ENCODE results near the gene CATSPER1. TPM values are rescaled to one million over a fixed set of nuclear protein-coding genes. Genes with fewer than 3 reads are reported as not detected.
A peak's percentile ranks its signal among the peaks of the same experiment; 100 is the strongest.

Gene CATSPER1
- polyA plus RNA-seq, 1 experiment, result 0.25 TPM

DNA sequence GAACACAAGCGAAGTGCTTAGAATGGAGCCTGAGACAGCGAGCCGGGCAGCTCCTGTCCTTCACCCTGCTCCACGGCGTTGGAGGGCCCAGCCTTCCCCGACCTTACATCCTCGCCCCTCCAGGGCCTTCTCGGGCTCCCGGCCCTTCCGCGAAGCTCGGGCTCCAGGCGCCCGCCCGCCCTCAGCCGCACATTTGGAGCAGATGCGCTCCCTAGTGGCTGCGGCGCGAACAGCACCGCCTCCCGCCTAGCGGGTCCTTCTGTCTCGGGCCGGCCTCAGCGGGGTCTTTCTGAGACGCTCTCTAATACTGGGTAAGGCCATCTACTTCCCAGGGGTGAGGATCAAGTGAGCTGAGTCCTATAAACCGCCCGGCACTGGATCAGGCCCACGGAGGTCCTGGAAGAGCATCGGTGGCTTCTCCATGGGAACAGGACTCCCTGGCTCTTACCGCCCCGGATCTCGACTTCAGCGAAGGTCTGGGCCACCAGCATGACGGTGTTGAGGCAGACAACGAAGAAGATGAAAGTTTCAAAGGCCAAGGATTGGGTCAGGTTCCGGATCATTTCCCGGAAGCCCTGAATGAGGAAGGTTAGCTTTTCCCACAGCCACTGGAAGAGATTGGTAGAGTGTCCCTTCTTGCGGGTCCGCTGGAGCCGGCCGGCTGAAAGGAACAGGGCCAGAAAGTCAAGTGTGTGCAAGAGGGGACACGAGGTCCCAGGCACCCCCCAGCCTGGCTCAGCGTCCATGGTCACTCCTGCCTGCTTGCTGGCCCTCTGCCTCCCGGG lies 3.7 kb downstream of the CATSPER1 start:
- ChIA-PET CTCF (interaction anchor here (0.5 to 3.8 kb wide), 31 partner anchors 9 to 332 kb away, joined by 3 to 48 read pairs (median 5); partner anchors contain the start of genes BANF1, CST6, FIBP and GAL3ST3), POLR2A (interaction anchor here (0.6 to 1.0 kb wide), 3 partner anchors 20 to 313 kb away, joined by 3 to 5 read pairs (median 4); partner anchors contain the start of genes BANF1 and EIF1AD)
- TF ChIP-seq, protein P1, sequence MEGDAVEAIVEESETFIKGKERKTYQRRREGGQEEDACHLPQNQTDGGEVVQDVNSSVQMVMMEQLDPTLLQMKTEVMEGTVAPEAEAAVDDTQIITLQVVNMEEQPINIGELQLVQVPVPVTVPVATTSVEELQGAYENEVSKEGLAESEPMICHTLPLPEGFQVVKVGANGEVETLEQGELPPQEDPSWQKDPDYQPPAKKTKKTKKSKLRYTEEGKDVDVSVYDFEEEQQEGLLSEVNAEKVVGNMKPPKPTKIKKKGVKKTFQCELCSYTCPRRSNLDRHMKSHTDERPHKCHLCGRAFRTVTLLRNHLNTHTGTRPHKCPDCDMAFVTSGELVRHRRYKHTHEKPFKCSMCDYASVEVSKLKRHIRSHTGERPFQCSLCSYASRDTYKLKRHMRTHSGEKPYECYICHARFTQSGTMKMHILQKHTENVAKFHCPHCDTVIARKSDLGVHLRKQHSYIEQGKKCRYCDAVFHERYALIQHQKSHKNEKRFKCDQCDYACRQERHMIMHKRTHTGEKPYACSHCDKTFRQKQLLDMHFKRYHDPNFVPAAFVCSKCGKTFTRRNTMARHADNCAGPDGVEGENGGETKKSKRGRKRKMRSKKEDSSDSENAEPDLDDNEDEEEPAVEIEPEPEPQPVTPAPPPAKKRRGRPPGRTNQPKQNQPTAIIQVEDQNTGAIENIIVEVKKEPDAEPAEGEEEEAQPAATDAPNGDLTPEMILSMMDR (IDR thresholded peaks at IDR 0.05; ENCODE audit: low read depth, low read length), result peak; percentile 92
- Histone ChIP-seq H3K27ac (ENCODE audit: low read depth, low read length) (no peak overlapping the region), H3K4me3 (ENCODE audit: low read depth, low read length) (no peak overlapping the region), H3K27me3 (ENCODE audit: control insufficient read depth, insufficient read depth, low read length) (no peaks in the 10 kb centered on the region), H3K9me3 (ENCODE audit: control insufficient read depth, insufficient read depth, low read length) (no peaks in the 10 kb centered on the region)
- DNase-seq (ENCODE audit: low read depth, low spot score), result no peak

DNA sequence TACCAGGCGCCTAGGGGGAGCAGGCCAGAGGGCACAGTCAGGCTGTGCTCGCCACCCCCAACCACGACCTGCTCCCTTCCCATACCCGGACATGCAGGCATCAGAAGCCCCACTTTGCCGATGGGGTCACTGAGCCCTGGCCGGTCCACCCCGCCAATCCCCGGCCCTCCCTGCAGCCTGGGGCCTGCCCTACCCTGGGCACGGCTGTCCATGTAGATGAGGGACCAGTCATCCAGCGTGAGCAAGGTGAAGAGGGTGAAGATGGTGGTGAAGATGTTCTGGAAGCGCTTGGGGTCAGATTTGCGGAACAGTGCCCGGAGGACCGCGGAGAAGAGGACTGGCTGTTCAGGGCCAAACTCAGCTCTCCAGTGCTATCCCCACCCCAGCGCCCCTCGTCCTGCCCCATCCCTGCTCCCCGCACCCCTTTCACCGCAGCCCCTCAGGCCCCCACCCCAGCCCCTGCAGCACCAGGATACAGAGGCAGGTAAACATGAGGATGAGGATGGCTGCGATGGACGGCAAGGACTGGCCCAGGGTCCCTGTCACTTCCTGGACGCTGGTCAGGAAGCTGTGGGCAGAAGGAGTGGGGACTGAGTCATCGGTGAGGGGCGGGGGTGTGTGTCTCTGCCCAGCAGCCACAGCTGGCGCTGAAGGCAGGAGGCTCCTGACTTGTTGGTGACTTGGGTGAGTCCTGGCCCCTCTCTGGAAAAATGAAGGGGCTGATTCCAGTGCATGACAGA lies 5.5 kb downstream of the CATSPER1 start:
- no peaks in the 10 kb centered on the region for H3K9me3 ChIP-seq (ENCODE audit: control insufficient read depth, insufficient read depth, low read length)
- no peak overlapping the region for H3K27ac ChIP-seq (ENCODE audit: low read depth, low read length)
- ChIA-PET POLR2A (no interaction called here), CTCF (interaction anchor here (3.8 kb wide), 1 partner anchor 24 kb away, joined by 48 read pairs; no protein-coding TSS in a partner anchor)
- H3K4me3 ChIP-seq (ENCODE audit: low read depth, low read length), result no peak overlapping the region
- no peaks in the 10 kb centered on the region for H3K27me3 ChIP-seq (ENCODE audit: control insufficient read depth, insufficient read depth, low read length)
- TF ChIP-seq, protein P1 (IDR thresholded peaks at IDR 0.05; ENCODE audit: low read depth, low read length), result no peak
- no peak for DNase-seq (ENCODE audit: low read depth, low spot score)

DNA sequence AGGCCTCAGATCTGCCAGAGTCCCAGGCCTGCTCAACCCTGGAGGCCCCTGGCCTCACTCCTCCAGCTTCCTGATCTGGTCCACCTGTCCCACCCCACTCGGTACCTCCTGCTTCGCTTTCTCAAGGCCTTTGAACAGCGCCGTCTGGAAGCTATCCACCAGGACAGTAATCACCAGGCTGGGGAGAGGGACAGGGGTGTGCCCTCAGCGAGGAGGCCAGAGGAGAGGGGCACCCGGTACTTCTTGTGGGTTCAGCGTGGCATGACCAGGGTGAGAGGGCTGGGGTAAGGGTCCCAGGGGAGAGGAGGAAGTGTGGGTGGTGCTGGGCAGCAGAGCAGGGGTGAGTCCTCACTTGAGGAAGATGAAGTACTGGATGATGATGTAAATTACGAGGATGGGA lies 6.1 kb downstream of the CATSPER1 start:
- no peak overlapping the region for H3K4me3 ChIP-seq (ENCODE audit: low read depth, low read length)
- no peak overlapping the region for H3K27ac ChIP-seq (ENCODE audit: low read depth, low read length)
- ChIA-PET POLR2A (no interaction called here), CTCF (interaction anchor here (0.8 to 3.8 kb wide), 2 partner anchors 24 to 25 kb away, joined by 3 to 48 read pairs; no protein-coding TSS in a partner anchor)
- no peaks in the 10 kb centered on the region for H3K27me3 ChIP-seq (ENCODE audit: control insufficient read depth, insufficient read depth, low read length)
- DNase-seq (ENCODE audit: low read depth, low spot score), result no peak
- TF ChIP-seq, protein P1 (IDR thresholded peaks at IDR 0.05; ENCODE audit: low read depth, low read length), result no peak
- no peaks in the 10 kb centered on the region for H3K9me3 ChIP-seq (ENCODE audit: control insufficient read depth, insufficient read depth, low read length)

DNA sequence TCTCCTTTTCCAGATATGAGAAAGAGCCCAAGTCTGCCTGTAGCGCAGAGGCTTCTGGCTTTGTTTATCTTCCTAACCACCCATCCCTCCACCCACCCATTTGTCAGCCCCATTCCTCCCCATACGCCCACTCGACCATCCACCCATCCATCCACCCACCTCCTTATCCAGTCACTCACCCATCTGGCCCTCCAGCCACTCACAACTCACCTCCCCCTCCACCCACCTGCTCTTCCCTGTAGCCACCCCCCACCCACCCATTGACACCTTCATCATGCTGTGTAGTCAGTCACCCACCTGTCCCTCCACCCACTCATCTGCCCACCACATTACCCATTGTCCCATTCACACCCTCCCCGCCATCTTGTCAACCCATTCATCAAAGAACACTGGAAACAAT lies 9.0 kb downstream of the CATSPER1 start:
- no peak overlapping the region for H3K4me3 ChIP-seq (ENCODE audit: low read depth, low read length)
- POLR2A ChIA-PET, result interaction anchor here (1.2 kb wide), 1 partner anchor 156 kb away, joined by 3 read pairs; no protein-coding TSS in a partner anchor
- TF ChIP-seq, protein P1 (IDR thresholded peaks at IDR 0.05; ENCODE audit: low read depth, low read length), result no peak
- no peak for DNase-seq (ENCODE audit: low read depth, low spot score)
- H3K27me3 ChIP-seq (ENCODE audit: control insufficient read depth, insufficient read depth, low read length), result peaks cover under 1% of the 10 kb centered on the region
- H3K9me3 ChIP-seq (ENCODE audit: control insufficient read depth, insufficient read depth, low read length), result no peaks in the 10 kb centered on the region
- no peak overlapping the region for H3K27ac ChIP-seq (ENCODE audit: low read depth, low read length)
- CTCF ChIA-PET, result no interaction called here

All from AG04450 (cell line).